ENCODE measurements around the gene KBTBD13.
"Not testable (repeated sequence)": the region's sequence is repeated elsewhere in the genome, so short reads cannot be mapped to it uniquely, and the experiment has no call there.

The KBTBD13 gene

DNA sequence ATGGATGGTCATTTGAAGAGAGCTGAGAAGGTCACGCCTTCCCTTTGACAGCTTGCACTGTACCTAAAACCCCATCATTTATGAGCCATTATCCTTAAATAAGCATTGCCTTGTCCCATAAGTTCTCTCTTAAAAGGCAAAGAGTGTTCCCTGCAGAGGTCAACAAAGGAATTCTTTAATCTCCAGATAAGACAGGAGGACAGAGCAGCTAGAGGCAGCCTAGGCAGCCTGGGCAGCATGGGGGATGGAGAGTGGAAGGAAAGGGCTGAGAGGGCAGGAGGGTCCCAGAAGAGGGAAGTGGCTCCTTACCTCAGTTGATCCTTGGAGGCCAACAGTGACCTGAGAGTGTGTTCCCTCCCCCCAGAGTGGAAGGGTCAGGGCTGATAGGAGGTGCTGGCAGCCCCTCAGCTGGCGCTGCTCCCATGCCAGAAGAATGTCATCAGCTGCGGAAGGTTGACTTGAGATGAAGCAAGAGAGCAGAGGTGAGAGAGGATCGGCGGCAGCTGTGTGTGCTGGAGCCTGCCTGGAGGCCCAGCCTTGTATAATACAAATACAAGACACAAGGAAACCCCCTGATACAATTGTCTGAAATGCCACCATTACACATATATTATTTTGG, 12.8 kb downstream of the KBTBD13 start:
- DNase-seq (ENCODE audit: low read depth) = no peak

DNA sequence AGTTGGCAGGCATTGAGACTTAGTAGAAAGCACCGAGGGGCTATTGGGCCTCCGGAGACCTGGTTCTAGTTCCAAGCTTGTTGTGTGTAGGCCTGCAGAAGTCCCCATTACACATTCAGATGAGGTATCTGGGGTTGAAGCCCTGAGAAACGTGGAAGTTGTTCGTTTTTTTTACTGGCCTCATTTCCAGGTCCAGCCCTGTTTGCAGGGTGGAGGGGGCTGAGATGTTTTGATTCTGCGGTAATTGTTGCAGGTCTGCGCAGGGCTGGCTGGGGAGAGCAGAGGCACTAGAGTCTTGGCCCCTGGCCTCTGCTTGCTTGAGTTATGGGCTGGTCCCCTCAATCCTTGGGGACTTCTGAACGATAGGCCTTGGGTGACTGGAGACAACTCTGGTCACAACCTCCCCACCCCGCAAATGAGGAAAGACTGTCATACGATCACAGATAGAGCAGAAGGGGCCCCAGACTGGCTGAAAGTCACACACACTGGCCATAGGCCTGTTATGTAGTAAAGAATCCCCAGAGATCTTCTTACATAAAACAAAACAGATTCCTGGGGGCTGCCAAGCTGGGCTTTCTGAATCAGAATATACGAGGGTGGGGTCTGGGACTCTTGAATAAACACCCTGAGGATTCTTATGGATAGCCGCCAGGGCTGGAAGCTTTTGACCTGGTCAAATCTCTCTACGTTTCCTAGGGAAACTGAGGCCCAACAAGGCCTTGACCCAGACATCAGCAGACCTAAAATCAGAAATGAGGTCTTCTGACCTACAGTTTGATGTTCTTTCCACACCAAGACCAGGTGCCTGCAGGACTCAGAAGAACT, 15.6 kb downstream of the KBTBD13 start:
- DNase-seq (ENCODE audit: low read depth) = no peak

DNA sequence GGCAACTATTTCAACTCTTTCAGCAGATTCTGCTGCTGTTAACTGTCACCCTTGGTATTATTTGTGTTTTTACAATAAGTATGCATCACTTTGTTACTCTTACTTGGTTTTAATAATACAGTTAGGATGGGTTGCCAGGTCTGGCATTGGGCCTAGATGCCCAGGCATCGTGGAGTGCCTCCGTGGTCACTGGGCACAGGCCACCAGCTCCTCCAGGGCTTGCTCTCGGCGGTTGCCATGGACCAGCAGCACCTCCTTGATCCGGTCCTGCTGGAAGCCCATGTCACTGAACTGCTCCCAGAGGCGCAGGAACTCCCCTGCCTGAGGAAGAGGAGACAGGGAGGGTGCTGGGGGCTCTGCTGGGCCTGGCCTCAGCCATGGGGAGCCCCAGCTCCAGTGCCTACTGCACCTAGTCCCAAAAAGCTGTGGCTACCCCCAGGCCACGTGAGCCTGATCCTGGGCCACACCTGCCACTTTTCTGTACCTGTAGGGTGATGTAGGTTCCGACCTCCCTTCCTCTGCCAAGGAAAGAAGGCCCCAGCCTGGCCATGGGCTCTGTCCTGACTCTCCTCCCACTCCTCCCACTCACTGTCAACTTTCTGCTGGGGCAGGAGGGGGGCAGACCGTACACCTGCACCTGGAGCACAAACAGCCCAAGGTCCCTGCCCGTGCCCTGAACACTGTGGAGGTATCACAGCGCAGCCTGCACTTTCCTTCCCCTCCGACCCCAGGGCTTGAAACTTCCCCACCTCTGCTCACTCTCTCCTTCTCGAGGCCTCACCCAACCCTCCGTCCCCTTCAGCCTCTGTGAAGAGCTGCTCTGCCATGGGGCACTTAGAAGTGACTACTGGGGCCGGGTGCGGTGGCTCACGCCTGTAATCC, 16.6 kb downstream of the KBTBD13 start:
- no peak for DNase-seq (ENCODE audit: low read depth)

DNA sequence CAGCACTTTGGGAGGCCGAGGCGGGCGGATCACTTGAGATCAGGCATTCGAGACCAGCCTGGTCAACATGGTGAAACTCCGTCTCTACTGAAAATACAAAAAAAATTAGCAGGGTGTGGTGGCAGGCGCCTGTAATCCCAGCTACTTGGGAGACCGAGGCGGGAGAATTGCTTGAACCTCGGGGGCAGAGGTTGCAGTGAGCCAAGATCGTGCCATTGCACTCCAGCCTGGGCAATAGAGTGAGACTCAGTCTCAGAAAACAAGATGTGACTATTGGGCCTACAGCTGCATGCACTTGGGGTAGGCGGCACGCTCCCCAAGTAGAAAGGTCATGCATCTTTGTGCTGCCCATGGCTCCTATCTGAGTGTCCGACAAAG, 17.2 kb downstream of the KBTBD13 start:
- not testable (repeated sequence) for DNase-seq (ENCODE audit: low read depth)

DNA sequence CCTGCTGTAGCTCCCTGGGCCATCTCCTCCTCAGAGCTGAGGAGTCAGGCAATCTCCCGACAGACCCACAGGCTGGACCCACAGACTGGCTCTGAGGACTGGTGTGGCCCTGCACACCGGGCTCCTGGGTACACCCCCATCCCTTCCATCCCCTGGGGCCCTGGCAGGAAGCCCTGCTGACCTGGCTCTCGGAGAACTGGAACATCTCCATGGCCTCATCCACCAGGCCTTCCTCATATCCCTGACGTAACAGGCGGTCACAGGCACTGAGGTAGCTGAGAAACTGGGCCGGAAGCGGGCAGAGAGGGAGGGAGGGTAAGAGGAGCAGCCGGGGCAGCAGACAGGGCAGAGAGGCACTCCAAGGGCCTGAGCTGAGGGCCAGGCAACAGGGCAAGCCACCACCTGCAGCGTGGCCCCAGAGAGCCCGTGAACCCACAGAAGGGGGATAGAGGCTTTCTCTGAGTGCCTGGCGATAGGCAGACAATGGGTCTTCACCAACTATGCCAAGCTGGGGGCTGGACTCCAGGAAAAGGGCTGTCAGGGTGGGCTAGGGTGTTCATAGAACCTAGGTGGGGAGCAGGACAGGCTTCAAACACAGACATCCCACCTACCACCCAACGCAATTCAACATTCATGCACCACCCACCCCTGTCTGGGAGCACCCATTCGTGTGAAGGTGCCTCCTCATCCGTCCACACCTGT, 17.9 kb downstream of the KBTBD13 start:
- DNase-seq (ENCODE audit: low read depth) = no peak

DNA sequence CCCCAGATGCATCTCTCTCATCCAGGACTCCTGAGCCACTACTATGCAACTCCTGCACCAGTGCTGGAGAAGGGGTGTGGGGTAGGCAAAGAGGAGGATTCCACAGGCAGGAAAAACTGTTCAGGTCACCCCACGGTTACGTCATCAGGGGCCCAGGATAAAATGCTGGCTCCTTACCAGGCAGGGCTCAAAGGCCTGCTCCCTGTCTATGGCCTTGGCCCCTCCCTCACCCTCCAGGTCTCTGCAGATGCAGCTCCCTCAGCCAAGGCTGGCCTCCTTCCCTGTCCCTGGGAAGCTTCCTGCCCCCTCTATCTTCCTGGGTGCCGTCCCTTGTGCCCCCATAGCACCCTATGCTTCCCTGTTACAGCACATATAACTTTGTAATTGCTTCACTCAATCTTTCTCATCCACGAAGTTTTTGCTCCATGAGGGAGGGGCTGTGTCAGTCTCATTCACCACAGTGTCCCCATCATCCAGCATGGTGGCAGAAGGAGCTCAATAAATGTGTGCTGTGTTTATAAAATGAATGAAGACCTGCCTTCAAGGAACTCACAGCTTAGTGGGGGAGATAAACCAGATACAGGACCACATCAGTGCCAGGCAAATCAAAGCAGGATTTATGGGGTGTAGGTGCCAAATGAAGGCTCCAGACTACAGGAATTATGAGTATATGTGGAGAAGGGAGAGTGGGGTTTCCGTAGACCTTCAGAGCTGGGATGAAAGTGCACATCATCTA, 18.6 kb downstream of the KBTBD13 start:
- no peak for DNase-seq (ENCODE audit: low read depth)

DNA sequence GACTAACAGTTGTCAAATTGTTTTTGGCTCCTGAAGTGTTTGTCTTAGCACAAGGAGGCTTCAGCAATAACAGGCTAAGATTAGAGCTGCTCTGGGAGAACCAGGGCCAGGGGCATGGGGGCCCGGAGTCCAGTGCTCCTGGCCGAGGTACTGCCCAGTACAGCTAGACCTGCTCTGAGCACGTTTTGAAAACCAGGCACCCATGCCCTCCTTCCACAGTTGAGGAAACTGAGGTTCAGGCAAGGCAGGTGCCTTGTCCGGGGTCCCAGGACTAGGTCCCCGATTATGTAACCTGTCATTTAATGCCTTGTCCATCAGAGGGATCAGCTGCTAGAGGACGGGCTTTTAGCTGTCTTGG, 19.2 kb downstream of the KBTBD13 start:
- no peak for DNase-seq (ENCODE audit: low read depth)

DNA sequence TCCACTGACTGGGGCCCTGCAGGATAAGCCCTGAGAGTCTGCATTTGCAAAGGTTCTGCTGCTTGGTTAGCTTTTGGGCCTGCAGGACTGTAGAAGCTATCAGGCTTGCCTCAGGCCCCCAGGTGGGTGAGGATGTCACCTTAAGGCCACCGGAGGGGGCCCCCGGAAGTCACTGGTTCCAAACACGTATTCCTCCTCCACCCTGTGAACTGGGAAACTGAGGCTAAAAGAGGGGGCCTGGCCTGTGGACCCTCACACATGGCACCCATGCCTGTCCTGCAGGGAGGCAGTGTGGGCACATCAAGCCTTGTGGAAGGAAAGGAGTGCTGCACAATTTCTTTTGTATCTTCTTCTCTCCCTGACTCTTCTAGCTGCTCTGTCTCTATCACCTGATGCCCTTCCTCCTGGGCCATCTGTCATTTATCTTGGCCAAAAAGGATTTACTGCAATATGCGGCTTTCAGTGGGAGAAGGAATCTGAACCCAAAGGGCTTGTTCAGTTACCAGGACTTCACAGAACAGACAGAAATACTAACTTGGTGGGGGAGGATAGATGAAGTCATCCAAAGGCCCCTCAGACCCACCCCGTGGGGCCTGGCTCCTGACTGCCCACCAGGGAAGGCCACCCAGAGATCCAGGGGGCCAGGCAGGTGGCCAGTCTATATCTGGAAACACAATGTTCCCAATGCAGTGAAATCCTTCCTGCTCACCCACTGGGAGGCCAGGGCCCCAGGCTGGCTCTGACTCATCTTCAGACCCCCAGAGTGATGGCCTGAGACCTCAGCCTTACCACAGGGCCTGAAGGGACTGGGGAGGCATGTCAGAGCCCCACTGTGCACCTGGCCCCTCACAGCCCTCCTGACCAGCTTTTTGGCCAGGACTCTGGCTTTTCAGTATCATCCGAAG, 20.2 kb downstream of the KBTBD13 start:
- DNase-seq (ENCODE audit: low read depth) = no peak

DNA sequence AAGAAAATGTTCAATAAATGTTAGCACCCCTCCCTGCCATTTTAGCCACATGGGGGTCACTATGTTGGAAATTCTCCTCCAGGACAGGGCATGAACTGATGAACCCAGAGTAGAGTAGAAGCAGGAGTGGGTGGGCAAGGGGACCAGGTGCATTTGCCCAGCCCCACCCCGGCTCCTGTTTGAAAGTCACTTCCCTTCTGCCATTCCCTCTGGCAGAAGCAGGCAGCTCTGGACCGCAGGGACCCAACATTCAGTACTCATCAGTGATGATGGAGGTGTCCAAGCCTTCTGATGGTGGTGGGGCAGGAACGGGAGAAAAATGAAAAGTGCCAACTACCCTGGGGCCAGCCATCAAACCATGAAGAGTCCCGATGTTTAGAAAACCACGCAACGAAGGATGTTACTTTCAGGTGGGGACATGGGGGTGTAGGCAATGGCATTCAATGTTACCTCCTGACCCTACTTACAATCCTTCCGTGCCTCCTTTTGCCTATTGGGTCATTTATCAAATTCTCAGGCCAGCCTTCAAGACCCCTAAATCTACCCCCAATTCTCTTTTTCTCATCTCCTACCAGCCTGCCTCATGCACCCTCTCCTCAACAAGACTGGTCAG, 21.2 kb downstream of the KBTBD13 start:
- no peak for DNase-seq (ENCODE audit: low read depth)

DNA sequence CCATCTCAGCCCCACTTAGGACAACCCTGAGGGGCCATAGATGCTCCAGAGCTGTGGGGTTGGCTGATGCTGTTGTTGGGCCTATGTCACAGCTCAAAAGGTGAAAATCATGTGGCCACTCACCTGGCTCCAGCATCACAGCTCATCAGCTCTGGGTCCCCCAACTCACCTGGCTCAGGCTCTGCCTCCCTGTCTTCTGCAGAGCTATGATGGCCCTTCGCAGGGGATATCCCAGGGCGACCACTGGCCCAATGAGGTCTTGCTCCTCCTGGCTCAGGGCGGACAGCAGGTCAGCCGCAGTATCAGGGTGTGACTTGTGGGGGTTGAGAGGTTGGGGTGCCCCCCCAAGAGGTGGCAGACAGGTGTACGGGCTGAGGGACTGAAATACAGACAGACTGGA, 22.8 kb downstream of the KBTBD13 start:
- DNase-seq (ENCODE audit: low read depth) = no peak

DNA sequence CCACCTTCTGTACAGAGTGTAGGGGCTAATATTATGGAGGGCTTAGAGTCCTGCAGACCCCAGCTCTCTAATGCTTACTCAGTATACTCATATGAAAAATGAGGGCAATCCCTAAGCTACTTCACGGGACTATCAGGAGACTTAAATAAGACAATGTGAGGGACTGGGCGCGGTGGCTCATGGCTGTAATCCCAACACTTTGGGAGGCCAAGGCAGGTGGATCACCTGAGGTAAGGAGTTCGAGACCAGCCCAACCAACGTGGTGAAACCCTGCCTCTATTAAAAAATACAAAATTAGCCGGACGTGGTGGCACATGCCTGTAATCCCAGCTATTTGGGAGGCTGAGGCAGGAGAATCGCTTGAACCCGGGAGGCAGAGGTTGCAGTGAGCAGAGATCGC, 23.3 kb downstream of the KBTBD13 start:
- not testable (repeated sequence) for DNase-seq (ENCODE audit: low read depth)

DNA sequence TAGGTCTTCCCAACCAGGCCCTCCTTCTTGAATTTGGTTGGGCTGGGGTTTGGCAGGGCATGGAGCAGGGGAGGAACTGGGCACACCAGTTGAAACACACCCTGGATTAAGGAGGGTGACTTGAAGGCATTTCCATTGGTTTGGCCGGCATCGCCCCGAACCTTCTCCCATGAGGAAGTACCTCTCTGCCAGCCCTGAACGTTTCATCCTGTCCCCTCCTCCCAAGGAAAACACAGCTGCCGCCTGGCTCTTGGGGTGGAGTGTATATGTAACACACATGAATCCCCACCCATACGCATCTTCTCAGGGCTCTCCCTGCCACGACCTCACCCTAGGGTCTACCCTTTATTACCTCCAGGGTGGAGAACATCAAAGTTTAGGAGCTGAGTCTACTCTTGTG, 23.9 kb downstream of the KBTBD13 start:
- DNase-seq (ENCODE audit: low read depth) = no peak

DNA sequence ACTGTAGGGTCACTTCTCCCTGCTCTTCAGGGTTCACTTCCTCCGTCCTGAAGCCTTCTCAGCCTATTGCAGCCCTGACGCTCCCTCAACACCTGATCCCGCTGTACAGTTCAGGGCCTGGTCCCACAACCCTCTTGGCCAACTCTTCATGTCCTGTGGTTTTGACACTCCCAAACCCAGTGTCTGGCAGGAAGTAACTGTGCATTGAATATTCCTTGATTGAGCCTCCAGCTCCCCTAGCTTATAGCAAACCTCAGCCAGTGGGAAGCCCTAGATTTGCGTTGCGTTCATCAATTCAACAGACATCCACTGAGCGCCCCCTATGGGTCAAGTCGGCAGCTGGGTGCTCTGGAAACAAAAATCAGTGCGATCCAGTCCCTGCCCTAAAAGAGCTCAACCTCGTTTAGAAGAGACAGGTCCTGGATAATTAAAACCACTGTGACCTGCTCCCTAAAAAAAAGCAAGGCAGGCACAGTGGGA, 24.9 kb downstream of the KBTBD13 start:
- DNase-seq (ENCODE audit: low read depth) = no peak

DNA sequence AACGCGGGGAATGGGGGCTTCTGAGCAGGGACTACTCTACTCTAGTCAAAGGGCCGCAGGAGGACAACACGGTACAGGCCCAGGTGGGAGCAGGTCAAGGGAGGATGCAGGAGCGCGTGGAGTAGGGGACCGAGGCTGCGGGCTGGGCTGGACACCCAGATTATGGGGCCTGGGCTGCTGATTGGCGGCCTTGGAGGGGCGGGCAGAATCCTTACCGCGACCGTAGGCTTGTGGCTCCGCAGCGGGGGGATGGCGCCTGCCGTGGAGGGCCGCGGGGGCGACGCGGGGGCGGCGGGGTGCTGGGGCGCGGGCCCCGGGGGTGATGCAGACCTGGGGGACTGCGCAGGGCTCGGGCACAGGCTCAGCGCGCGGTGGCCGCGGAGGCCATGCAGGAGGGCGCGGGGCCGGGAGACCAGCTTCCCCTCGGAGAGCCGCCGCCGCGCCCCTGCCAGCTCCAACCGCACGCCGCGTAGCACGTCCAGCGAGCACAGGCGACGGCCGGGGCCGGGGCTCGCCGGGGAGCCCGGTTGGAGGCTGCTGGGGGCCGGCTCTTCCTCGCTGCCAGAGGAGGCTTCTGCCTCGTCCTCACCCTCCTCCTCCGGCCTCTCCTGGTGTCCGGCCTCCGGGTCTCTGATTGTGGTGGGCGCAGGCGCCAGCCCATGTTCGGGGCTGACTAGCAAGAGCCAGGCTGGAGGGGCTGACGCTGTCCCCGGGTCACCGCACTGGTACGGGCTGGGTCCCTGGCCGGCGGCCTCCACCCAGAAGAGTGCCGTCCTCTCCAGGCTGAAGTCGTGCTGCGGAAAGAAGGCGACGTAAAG, 25.6 kb downstream of the KBTBD13 start:
- no peak for DNase-seq (ENCODE audit: low read depth)

DNA sequence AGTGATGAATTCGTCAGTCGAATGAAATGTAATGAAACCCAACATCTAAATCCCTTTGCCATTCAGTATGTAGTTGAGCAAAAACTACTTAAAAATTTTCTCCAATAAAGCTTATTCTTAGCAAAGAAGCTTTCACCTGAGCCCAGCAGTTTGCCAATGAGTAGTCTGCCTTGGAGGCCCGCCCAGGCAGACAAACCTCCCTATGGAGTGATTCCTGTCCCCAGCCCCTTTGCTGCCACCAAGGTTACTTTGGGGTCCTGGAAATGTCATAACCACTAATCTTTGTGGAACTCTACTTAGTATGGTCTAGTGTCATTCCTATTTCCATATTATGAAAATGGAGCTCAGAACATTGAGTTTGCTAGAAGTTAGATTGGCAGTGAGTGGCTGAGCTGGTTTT, 26.4 kb downstream of the KBTBD13 start:
- no peak for DNase-seq (ENCODE audit: low read depth)

DNA sequence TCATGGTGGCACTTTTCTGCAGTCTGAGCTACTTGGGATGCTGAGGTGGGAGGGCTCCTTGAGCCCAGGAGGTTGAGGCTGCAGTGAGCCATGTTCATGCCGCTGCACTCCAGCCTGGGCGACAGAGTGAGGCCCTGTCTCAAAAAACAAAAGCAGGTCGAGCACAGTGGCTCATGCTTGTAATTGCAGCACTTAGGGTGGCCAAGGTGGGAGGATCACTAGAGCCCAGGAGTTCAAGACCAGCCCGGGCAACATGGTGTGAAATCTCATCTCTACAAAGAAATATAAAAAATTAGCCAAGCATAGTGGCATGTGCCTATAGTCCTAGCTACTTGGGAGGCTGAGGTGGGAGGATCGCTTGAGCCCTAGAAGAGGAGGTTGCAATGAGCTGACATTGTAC, 28.5 kb downstream of the KBTBD13 start:
- DNase-seq (ENCODE audit: low read depth) = no peak

DNA sequence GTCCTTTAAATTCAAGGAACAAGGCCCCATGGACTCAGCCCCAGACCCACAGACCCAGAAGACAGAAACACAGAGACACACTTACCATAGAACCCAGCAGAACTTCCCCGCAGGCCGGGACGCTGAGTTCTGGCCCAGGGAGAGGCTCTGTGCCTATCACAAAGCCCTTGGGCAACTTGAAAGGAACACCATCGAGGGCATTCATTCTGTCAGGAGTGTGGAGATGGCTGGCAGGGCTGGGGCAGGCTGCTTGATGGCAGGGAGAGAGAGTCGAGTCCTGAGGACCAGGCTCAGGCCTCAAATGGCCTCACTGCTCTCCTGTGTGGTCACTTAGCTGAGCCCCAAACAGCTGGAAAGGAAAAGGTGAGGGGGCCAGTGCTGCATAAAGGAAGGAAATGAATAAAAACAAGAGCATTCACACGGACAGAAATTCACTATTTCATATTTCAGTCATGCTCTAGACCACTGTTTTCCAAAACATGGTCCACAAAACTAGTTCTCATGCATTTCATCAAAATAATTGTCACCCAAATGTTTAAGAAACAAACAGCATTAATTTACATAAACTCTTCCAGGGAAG, 29.6 kb downstream of the KBTBD13 start:
- DNase-seq (ENCODE audit: low read depth) = no peak

DNA sequence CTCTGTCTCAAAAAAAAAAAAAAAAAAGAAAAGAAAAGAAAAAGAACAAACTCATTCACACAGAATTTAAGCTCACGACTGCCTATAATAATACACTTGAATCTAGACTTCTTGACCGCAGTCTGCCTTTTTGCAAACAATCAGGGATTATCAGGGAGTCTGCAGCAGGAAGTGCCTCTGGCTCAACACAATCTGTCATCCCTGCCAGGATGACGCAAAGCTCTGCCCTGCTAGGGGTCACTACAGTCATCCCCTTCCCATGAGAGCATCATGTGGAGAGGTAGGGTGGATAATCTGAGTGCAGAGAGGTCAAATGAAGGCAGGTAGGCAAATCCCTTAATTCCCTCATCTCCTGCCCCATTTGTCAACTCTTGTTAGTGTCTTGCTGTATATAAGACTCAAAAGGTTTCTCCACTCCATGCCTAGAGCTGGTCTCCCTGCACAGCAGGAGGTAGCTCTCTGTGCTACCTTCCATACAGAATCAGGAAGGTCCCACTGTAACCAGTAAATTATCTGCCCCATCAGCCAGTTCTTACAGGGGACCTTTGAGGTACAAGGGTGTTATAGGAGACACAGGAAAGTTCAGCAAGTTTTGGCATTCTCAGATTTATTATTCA, 34.2 kb downstream of the KBTBD13 start:
- DNase-seq (ENCODE audit: low read depth) = no peak
